Measurements from ENCODE around the gene C1orf50.
"Not testable (repeated sequence)": the region's sequence is repeated elsewhere in the genome, so short reads cannot be mapped to it uniquely, and the experiment has no call there.

C1orf50 gene

DNA sequence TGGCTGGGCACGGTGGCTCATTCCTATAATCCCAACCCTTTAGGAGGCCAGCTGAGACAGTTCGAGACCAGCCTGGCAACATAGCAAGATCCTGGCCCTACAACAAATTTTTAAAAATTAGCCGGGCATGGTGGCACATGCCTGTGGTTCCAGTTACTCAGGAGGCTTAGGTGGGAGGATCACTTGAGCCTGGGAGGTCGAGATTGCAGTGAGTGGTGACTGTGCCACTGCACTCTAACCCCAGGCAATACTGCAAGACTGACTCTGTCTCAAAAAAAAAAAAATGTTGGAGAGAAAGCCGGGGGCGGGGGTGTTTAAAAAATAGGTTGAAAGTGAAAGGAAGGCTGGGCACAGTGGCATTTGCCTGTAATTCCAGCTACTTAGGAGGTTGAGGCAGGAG lies 43.5 kb upstream of the C1orf50 start:
- Histone ChIP-seq H4K91ac (ENCODE audit: low read length) (no peak overlapping the region), H2AK5ac (ENCODE audit: low read length, severe bottlenecking) (no peak overlapping the region), H3K4me1 (ENCODE audit: control insufficient read depth, insufficient read depth, low read depth, low read length) (peaks cover 6% of the 10 kb centered on the region), H3K27ac (ENCODE audit: low read length, poor library complexity, severe bottlenecking) (no peak overlapping the region), H2AFZ (ENCODE audit: low read depth, low read length) (no peak overlapping the region), H3K23ac (ENCODE audit: low read length in 2 of 2) (no peak overlapping the region), H3K4ac (ENCODE audit: low read depth in 1 of 2, low read length in 2 of 2) (no peak overlapping the region), H3K9ac (ENCODE audit: low read length) (no peak overlapping the region), H3K4me3 (ENCODE audit: insufficient read depth in 1 of 2, low read depth in 1 of 2, low read length in 2 of 2) (no peak overlapping the region), H4K8ac (ENCODE audit: low read length) (no peak overlapping the region), H3K27me3 (ENCODE audit: control insufficient read depth in 1 of 2, insufficient read depth in 1 of 2, low read length in 2 of 2) (no peaks in the 10 kb centered on the region), H3K9me3 (ENCODE audit: control insufficient read depth, low read length) (no peaks in the 10 kb centered on the region), H2BK12ac (ENCODE audit: low read length in 2 of 2) (no peak overlapping the region), H3K36me3 (ENCODE audit: control insufficient read depth in 1 of 2, insufficient read depth in 2 of 2, low read depth in 1 of 2, low read length in 2 of 2) (no peaks in the 10 kb centered on the region), H3K18ac (ENCODE audit: low read depth in 1 of 2, low read length in 2 of 2) (no peak overlapping the region), H3K4me2 (ENCODE audit: low read length, poor library complexity, severe bottlenecking) (no peak overlapping the region), H3K79me1 (replicated peaks; ENCODE audit: low read length, poor library complexity, severe bottlenecking) (no peaks in the 10 kb centered on the region), H2BK120ac (ENCODE audit: low read depth, low read length) (no peak overlapping the region), H2BK15ac (ENCODE audit: low read depth, poor library complexity, severe bottlenecking) (no peak overlapping the region), H3K14ac (ENCODE audit: low read length in 2 of 2) (no peak overlapping the region), H2BK5ac (ENCODE audit: low read depth, low read length, poor library complexity, severe bottlenecking) (no peak overlapping the region)
- no peak for DNase-seq
- 90% methylated on average over 5 of the region's 6 CpGs for WGBS

DNA sequence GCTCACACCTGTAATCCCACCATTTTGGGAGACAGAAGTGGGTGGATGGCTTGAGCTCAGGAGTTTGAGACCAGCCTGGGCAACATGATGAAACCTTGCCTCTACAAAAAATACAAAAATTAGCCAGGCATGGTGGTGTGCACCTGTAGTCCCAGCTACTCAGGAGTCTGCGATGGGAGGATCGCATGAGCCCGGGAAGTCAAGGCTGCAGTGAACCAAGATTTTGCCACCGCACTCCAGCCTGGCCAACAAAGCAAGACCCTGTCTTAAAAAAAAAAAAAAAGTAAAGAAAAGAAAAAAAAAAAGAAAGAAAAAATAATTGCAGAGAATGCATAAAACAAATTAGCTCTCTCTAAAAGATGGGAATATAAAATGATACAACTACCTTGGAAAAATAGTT lies 41.2 kb upstream of the C1orf50 start:
- not testable (repeated sequence) for H2BK15ac ChIP-seq (ENCODE audit: low read depth, poor library complexity, severe bottlenecking); H2BK12ac ChIP-seq (ENCODE audit: low read length in 2 of 2); H4K91ac ChIP-seq (ENCODE audit: low read length); H3K9ac ChIP-seq (ENCODE audit: low read length); H2AFZ ChIP-seq (ENCODE audit: low read depth, low read length); H3K18ac ChIP-seq (ENCODE audit: low read depth in 1 of 2, low read length in 2 of 2); H3K14ac ChIP-seq (ENCODE audit: low read length in 2 of 2); H3K4ac ChIP-seq (ENCODE audit: low read depth in 1 of 2, low read length in 2 of 2); H3K4me3 ChIP-seq (ENCODE audit: insufficient read depth in 1 of 2, low read depth in 1 of 2, low read length in 2 of 2); H2BK5ac ChIP-seq (ENCODE audit: low read depth, low read length, poor library complexity, severe bottlenecking); H3K23ac ChIP-seq (ENCODE audit: low read length in 2 of 2); H3K4me2 ChIP-seq (ENCODE audit: low read length, poor library complexity, severe bottlenecking); H3K27me3 ChIP-seq (ENCODE audit: control insufficient read depth in 1 of 2, insufficient read depth in 1 of 2, low read length in 2 of 2); H4K8ac ChIP-seq (ENCODE audit: low read length); H2AK5ac ChIP-seq (ENCODE audit: low read length, severe bottlenecking); H3K36me3 ChIP-seq (ENCODE audit: control insufficient read depth in 1 of 2, insufficient read depth in 2 of 2, low read depth in 1 of 2, low read length in 2 of 2); H2BK120ac ChIP-seq (ENCODE audit: low read depth, low read length); H3K4me1 ChIP-seq (ENCODE audit: control insufficient read depth, insufficient read depth, low read depth, low read length); H3K9me3 ChIP-seq (ENCODE audit: control insufficient read depth, low read length); DNase-seq; H3K27ac ChIP-seq (ENCODE audit: low read length, poor library complexity, severe bottlenecking); H3K79me1 ChIP-seq (replicated peaks; ENCODE audit: low read length, poor library complexity, severe bottlenecking)
- 97% methylated on average over 3 of the region's 4 CpGs for WGBS

DNA sequence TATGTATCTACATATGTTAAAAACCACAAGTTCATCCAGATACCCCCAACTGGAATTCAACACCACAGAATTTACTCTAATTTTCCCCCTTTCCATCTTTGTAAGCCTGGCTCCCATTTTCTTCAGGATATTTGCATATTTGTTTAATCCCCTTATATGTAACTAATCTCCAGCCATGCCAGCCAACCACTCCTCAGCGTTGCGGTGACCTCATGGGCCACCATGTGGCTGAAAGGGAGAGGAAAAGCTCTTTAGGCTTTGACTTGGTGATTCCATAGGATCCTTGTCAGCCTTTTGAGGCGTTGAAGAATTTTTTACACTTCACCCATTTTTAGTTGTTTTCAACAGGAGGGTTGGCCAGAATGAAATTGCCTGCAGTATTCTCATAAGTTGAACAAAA lies 37.0 kb upstream of the C1orf50 start:
- H3K4me3 ChIP-seq (ENCODE audit: insufficient read depth in 1 of 2, low read depth in 1 of 2, low read length in 2 of 2) = no peak overlapping the region
- no peak overlapping the region for H2BK120ac ChIP-seq (ENCODE audit: low read depth, low read length)
- H3K27me3 ChIP-seq (ENCODE audit: control insufficient read depth in 1 of 2, insufficient read depth in 1 of 2, low read length in 2 of 2) = no peaks in the 10 kb centered on the region
- H4K8ac ChIP-seq (ENCODE audit: low read length) = no peak overlapping the region
- H3K79me1 ChIP-seq (replicated peaks; ENCODE audit: low read length, poor library complexity, severe bottlenecking) = no peaks in the 10 kb centered on the region
- H3K27ac ChIP-seq (ENCODE audit: low read length, poor library complexity, severe bottlenecking) = no peak overlapping the region
- H2AK5ac ChIP-seq (ENCODE audit: low read length, severe bottlenecking) = no peak overlapping the region
- no peak overlapping the region for H3K23ac ChIP-seq (ENCODE audit: low read length in 2 of 2)
- no peak overlapping the region for H3K9ac ChIP-seq (ENCODE audit: low read length)
- no peaks in the 10 kb centered on the region for H3K9me3 ChIP-seq (ENCODE audit: control insufficient read depth, low read length)
- H3K4me1 ChIP-seq (ENCODE audit: control insufficient read depth, insufficient read depth, low read depth, low read length) = no peaks in the 10 kb centered on the region
- H2BK15ac ChIP-seq (ENCODE audit: low read depth, poor library complexity, severe bottlenecking) = no peak overlapping the region
- no peaks in the 10 kb centered on the region for H3K36me3 ChIP-seq (ENCODE audit: control insufficient read depth in 1 of 2, insufficient read depth in 2 of 2, low read depth in 1 of 2, low read length in 2 of 2)
- H3K4me2 ChIP-seq (ENCODE audit: low read length, poor library complexity, severe bottlenecking) = no peak overlapping the region
- no peak overlapping the region for H2AFZ ChIP-seq (ENCODE audit: low read depth, low read length)
- 89% methylated on average over 2 of the region's 3 CpGs for WGBS
- H3K18ac ChIP-seq (ENCODE audit: low read depth in 1 of 2, low read length in 2 of 2) = no peak overlapping the region
- DNase-seq = no peak
- H4K91ac ChIP-seq (ENCODE audit: low read length) = no peak overlapping the region
- no peak overlapping the region for H2BK5ac ChIP-seq (ENCODE audit: low read depth, low read length, poor library complexity, severe bottlenecking)
- H2BK12ac ChIP-seq (ENCODE audit: low read length in 2 of 2) = no peak overlapping the region
- no peak overlapping the region for H3K14ac ChIP-seq (ENCODE audit: low read length in 2 of 2)
- no peak overlapping the region for H3K4ac ChIP-seq (ENCODE audit: low read depth in 1 of 2, low read length in 2 of 2)

DNA sequence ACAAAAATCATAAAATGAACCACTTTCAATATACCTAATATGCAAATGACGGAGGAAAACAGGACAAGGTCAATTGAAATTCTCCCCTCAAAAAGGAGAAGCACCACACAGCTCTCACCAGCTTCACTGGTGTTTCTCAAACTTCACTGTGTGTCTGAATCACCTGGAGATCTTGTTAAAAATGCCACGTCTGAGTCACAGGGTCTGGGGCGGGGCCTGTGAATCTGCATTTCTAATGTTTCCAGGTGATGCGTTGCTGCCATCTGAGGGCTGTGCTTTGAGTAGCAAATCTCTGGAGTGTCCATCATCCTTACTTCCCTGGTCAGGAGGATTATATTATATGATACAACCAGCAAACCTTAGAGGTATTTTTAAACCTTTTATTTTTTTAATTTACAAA lies 36.1 kb upstream of the C1orf50 start:
- DNase-seq = no peak
- Histone ChIP-seq H4K91ac (ENCODE audit: low read length) (no peak overlapping the region), H3K9ac (ENCODE audit: low read length) (no peak overlapping the region), H3K9me3 (ENCODE audit: control insufficient read depth, low read length) (no peaks in the 10 kb centered on the region), H2BK15ac (ENCODE audit: low read depth, poor library complexity, severe bottlenecking) (no peak overlapping the region), H2BK120ac (ENCODE audit: low read depth, low read length) (no peak overlapping the region), H3K27ac (ENCODE audit: low read length, poor library complexity, severe bottlenecking) (no peak overlapping the region), H3K36me3 (ENCODE audit: control insufficient read depth in 1 of 2, insufficient read depth in 2 of 2, low read depth in 1 of 2, low read length in 2 of 2) (no peaks in the 10 kb centered on the region), H2BK5ac (ENCODE audit: low read depth, low read length, poor library complexity, severe bottlenecking) (no peak overlapping the region), H3K18ac (ENCODE audit: low read depth in 1 of 2, low read length in 2 of 2) (no peak overlapping the region), H2AK5ac (ENCODE audit: low read length, severe bottlenecking) (no peak overlapping the region), H2AFZ (ENCODE audit: low read depth, low read length) (no peak overlapping the region), H3K14ac (ENCODE audit: low read length in 2 of 2) (no peak overlapping the region), H2BK12ac (ENCODE audit: low read length in 2 of 2) (no peak overlapping the region), H3K4me2 (ENCODE audit: low read length, poor library complexity, severe bottlenecking) (no peak overlapping the region), H3K27me3 (ENCODE audit: control insufficient read depth in 1 of 2, insufficient read depth in 1 of 2, low read length in 2 of 2) (no peaks in the 10 kb centered on the region), H3K4me1 (ENCODE audit: control insufficient read depth, insufficient read depth, low read depth, low read length) (peaks cover 3% of the 10 kb centered on the region), H4K8ac (ENCODE audit: low read length) (no peak overlapping the region), H3K4ac (ENCODE audit: low read depth in 1 of 2, low read length in 2 of 2) (no peak overlapping the region), H3K4me3 (ENCODE audit: insufficient read depth in 1 of 2, low read depth in 1 of 2, low read length in 2 of 2) (no peak overlapping the region), H3K23ac (ENCODE audit: low read length in 2 of 2) (no peak overlapping the region), H3K79me1 (replicated peaks; ENCODE audit: low read length, poor library complexity, severe bottlenecking) (no peaks in the 10 kb centered on the region)
- 61% methylated on average over 3 of the region's 4 CpGs for WGBS
